SK-N-SH (cell line): ENCODE results near the gene MYOZ2.

ENCODE experiments used
- CTCF ChIP-seq: fragments of 200-600 bp; sonication (generic); IDR thresholded peaks from 2 replicates; pipeline ENCODE4 v1.6.1; 2017; ENCODE audit warnings: antibody characterized with exemption, mild to moderate bottlenecking, moderate library complexity
- EP300 ChIP-seq, 2 experiments: IDR thresholded peaks; 2 replicates each; pipeline versions ENCODE4 v1.4.0 to v1.6.1; 2012; ENCODE audit warnings: borderline replicate concordance in 1 of 2, low read depth in 1 of 2, low read length in 1 of 2
- FOXM1 ChIP-seq: IDR thresholded peaks from 2 replicates; pipeline ENCODE4 v1.4.0; 2012; ENCODE audit warnings: low read depth, mild to moderate bottlenecking
- GABPA ChIP-seq: IDR thresholded peaks from 2 replicates; pipeline ENCODE4 v1.4.0; 2012; ENCODE audit warnings: low read depth, mild to moderate bottlenecking
- MAX ChIP-seq: IDR thresholded peaks from 2 replicates; pipeline ENCODE4 v1.4.0; 2012; ENCODE audit warnings: low read depth
- POLR2AphosphoS5 ChIP-seq: IDR thresholded peaks from 2 replicates; pipeline ENCODE4 v1.6.1; 2012; ENCODE audit warnings: low read depth, low read length
- RAD21 ChIP-seq: IDR thresholded peaks from 2 replicates; pipeline ENCODE4 v1.6.1; 2012; ENCODE audit warnings: mild to moderate bottlenecking, low read length
- RCOR1 ChIP-seq: fragments of 150-350 bp; IDR thresholded peaks from 2 replicates; pipeline ENCODE4 v1.6.1; 2017; ENCODE audit warnings: antibody characterized with exemption, low read length
- RFX5 ChIP-seq: IDR thresholded peaks from 2 replicates; pipeline ENCODE4 v1.6.1; 2012; ENCODE audit warnings: mild to moderate bottlenecking, improper control_type of control experiment, low read length
- SMC3 ChIP-seq: IDR thresholded peaks from 2 replicates; pipeline ENCODE4 v1.6.1; 2012; ENCODE audit warnings: low read depth, low read length, improper control_type of control experiment
- TAF1 ChIP-seq: IDR thresholded peaks from 2 replicates; pipeline ENCODE4 v1.6.1; 2012; ENCODE audit warnings: low read depth, mild to moderate bottlenecking, low read length, moderate library complexity, borderline replicate concordance
- TEAD4 ChIP-seq: IDR thresholded peaks from 2 replicates; pipeline ENCODE4 v1.4.0; 2012; ENCODE audit warnings: mild to moderate bottlenecking, borderline replicate concordance; ENCODE audit not compliant: insufficient read depth
- YY1 ChIP-seq: IDR thresholded peaks from 2 replicates; pipeline ENCODE4 v1.4.0; 2012; ENCODE audit warnings: low read depth, mild to moderate bottlenecking
- TF ChIP-seq, protein P1 (sequence below): IDR thresholded peaks from 2 replicates; pipeline ENCODE4 v1.6.1; 2012; ENCODE audit warnings: mild to moderate bottlenecking, low read depth, low read length, moderate library complexity

DNA sequence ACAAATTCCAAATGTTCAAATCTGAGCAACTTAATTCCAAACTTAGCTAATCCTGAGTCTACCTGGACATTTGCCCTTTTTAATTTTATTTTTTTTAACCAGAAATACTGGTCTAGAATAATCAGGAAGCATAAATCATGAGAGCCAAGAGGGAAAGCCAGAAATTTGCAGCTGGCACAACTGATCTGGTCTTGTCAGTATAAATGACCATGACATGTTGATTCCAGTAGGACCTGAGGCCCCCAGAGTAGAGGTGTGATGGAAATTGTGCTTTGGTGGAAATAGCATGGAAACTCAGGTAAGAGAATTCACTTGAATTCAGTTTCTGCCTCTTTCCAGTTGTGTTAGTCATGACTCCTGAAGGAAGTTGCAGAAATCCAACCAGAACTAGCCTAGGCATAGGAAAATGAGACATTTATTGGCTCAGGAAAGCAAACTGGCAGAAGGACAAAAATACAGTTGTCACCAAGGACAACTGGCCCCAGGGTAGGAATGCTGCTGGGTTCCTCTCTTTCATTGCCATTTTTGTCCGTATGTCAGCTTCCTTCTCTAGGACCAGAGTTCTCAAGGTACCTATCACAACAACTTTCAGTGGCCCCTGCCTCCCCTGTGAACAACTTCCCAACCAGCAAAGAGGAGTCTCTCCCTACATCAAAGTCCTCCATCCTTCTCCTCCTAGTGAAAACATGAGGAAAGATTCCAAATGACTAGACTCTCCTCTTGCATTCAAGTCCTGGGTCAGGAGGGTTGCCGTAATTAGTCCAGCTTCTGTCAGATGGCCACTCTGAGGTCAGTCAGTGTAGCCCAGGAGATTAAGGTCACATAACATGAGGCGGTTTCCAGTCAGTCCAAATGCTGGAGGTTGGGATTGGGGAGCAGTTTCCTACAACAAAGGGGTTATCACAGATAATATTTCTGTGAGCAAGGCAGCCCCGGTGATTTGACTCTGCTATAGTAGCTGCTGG is 29.3 kb upstream of the MYOZ2 start:
- TF ChIP-seq CTCF (no peak), FOXM1 (no peak), TEAD4 (no peak), POLR2AphosphoS5 (no peak), SMC3 (no peak), TAF1 (no peak), YY1 (no peak), GABPA (no peak), RCOR1 (no peak), MAX (no peak), RAD21 (no peak), EP300 (IDR thresholded peaks at IDR 0.05; ENCODE audit: borderline replicate concordance in 1 of 2, low read depth in 1 of 2, low read length in 1 of 2) (no peak), RFX5 (no peak)
- TF ChIP-seq, protein P1, sequence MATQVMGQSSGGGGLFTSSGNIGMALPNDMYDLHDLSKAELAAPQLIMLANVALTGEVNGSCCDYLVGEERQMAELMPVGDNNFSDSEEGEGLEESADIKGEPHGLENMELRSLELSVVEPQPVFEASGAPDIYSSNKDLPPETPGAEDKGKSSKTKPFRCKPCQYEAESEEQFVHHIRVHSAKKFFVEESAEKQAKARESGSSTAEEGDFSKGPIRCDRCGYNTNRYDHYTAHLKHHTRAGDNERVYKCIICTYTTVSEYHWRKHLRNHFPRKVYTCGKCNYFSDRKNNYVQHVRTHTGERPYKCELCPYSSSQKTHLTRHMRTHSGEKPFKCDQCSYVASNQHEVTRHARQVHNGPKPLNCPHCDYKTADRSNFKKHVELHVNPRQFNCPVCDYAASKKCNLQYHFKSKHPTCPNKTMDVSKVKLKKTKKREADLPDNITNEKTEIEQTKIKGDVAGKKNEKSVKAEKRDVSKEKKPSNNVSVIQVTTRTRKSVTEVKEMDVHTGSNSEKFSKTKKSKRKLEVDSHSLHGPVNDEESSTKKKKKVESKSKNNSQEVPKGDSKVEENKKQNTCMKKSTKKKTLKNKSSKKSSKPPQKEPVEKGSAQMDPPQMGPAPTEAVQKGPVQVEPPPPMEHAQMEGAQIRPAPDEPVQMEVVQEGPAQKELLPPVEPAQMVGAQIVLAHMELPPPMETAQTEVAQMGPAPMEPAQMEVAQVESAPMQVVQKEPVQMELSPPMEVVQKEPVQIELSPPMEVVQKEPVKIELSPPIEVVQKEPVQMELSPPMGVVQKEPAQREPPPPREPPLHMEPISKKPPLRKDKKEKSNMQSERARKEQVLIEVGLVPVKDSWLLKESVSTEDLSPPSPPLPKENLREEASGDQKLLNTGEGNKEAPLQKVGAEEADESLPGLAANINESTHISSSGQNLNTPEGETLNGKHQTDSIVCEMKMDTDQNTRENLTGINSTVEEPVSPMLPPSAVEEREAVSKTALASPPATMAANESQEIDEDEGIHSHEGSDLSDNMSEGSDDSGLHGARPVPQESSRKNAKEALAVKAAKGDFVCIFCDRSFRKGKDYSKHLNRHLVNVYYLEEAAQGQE, result no peak
